BJ (cell line): ENCODE data around the gene ARHGEF10L. TPM values are rescaled to one million over a fixed set of nuclear protein-coding genes. Genes with fewer than 3 reads are reported as not detected.
"Not testable (repeated sequence)": the region's sequence is repeated elsewhere in the genome, so short reads cannot be mapped to it uniquely, and the experiment has no call there.

Experiments
- CTCF ChIA-PET: fragments of 350-600 bp; formaldehyde crosslinking; extraction: SDS; loops from one replicate; lab custom pipeline; 2021; ENCODE audit warnings: antibody characterized with exemption, inconsistent platforms; lab: Yijun Ruan, JAX
- POLR2A ChIA-PET: fragments of 300-600 bp; sonication (Branson Sonifier 250); formaldehyde crosslinking; extraction: SDS; loops from one replicate; lab custom pipeline; 2021; ENCODE audit warnings: antibody characterized with exemption; lab: Charles Lee
- DNase-seq: peaks from one replicate; pipeline ENCODE4 v3.0.0-alpha.2; 2011; ENCODE audit warnings: low read depth
- H3K27me3 ChIP-seq: 2 replicates; pipeline ENCODE4 v1.6.0; 2011; ENCODE audit warnings: low read length; ENCODE audit not compliant: control insufficient read depth, insufficient read depth
- H3K36me3 ChIP-seq: 2 replicates; pipeline ENCODE4 v1.5.1; 2011; ENCODE audit warnings: low read length; ENCODE audit not compliant: control insufficient read depth, insufficient read depth
- H3K4me3 ChIP-seq: 2 replicates; pipeline ENCODE4 v1.5.1; 2011; ENCODE audit warnings: low read depth, mild to moderate bottlenecking, control low read depth, low read length
- CTCF ChIP-seq: IDR thresholded peaks from 2 replicates; pipeline ENCODE4 v1.5.1; 2011; ENCODE audit warnings: low read depth, mild to moderate bottlenecking, control low read depth, inconsistent platforms, low read length, moderate library complexity; ENCODE audit not compliant: insufficient read depth
- polyA plus RNA-seq: library from polyadenylated mRNA; depleted of rRNA; stranded (reverse); fragments of >200 nt; gene quantifications from 2 replicates; pipeline ENCODE4 v1.2.3, GENCODE V29; 2011

ARHGEF10L gene
- polyA plus RNA-seq, 1 experiment: 12.5 TPM

DNA sequence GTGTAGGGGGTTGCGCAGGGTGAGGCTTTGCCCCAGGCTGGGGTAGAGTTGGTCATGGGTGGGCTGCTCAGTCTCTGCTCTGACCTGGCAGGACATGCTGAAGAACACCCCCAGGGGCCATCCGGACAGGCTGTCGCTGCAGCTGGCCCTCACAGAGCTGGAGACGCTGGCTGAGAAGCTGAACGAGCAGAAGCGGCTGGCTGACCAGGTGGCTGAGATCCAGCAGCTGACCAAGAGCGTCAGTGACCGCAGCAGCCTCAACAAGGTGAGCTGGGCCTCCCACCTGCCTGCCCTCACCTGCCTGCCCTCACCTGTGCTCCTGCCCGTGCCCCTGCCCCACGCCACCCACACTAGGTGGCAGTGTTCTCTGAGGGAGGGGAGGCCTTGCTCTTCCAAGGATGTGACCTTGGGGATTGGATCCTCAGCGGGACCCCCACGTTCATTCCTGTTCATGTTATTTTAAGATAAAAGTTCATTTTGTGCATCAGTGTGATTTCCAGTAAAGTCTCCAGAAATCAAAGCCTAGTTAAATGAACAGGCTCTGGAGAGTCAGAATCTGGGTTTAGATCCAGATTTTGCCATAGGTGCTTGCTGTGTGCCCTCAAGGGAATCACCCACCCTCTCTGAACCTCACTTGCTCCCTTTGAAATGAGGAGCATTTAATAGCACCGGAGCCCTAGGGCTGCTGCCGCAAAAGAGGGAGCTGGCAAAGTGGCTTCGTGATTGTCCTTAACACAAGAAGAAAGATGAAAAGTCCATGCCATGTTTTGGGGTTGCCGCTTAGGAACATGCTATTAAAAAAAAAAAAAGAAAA is 87.9 kb downstream of the ARHGEF10L start:
- ChIA-PET CTCF (interaction anchor here (0.6 to 1.4 kb wide), 2 partner anchors 21 to 1469 kb away, joined by 3 to 4 read pairs; no protein-coding TSS in a partner anchor), POLR2A (no interaction called here)
- Histone ChIP-seq H3K27me3 (no peaks in the 10 kb centered on the region), H3K36me3 (peaks cover 15% of the 10 kb centered on the region), H3K4me3 (no peak overlapping the region)
- no peak for TF ChIP-seq CTCF
- DNase-seq: no peak

DNA sequence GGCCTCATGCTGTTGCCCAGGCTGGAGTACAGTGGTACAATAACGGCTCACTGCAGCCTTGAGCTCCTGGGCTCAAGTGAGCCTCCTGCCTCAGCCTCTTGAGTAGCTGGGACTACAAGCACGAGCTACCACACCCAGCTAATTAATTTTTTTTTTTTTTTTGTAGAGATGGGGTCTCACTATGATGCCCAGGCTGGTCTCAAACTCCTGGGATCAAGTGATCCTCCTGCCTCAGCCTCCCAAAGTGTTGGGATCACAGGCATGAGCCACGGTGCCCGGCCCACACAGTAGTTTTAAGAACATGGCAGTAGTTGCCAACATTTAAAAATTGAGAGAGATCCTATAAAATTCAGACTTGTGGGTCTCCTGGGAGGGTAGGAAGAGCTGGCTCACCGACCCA is 89.5 kb downstream of the ARHGEF10L start:
- POLR2A ChIA-PET, H3K27me3 ChIP-seq, H3K36me3 ChIP-seq, H3K4me3 ChIP-seq, DNase-seq: not testable (repeated sequence)
- CTCF ChIA-PET: interaction anchor here (0.6 to 1.8 kb wide), 3 partner anchors 59 to 201 kb away, joined by 3 to 6 read pairs (median 6); no protein-coding TSS in a partner anchor

DNA sequence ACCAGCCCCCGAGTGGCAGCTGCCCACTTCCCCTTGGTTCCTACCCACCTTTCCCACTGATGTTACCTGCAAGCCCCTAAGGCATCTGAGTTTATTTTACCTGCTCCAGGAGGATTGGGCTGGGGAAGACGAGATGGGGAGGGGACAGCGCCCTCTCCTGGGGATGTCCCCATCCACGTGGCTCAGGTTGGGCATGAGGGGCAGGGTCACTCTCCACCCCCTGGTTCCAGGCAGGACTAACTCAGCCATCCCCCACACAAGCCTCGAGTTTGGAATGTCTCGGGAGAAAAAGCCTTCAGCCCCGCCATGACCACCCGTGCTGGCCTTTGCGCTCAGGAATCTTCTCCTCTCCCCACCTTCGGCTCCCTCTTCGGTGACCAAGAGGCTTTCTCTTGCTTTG is 90.0 kb downstream of the ARHGEF10L start:
- ChIA-PET CTCF (interaction anchor here (1.8 kb wide), 1 partner anchor 135 kb away, joined by 6 read pairs; no protein-coding TSS in a partner anchor), POLR2A (no interaction called here)
- TF ChIP-seq CTCF: peak; percentile 27; the same call in 1 of the 2 replicates
- no peaks in the 10 kb centered on the region for H3K27me3 ChIP-seq
- no peak for DNase-seq
- H3K4me3 ChIP-seq: no peak overlapping the region
- H3K36me3 ChIP-seq: peaks cover 10% of the 10 kb centered on the region

DNA sequence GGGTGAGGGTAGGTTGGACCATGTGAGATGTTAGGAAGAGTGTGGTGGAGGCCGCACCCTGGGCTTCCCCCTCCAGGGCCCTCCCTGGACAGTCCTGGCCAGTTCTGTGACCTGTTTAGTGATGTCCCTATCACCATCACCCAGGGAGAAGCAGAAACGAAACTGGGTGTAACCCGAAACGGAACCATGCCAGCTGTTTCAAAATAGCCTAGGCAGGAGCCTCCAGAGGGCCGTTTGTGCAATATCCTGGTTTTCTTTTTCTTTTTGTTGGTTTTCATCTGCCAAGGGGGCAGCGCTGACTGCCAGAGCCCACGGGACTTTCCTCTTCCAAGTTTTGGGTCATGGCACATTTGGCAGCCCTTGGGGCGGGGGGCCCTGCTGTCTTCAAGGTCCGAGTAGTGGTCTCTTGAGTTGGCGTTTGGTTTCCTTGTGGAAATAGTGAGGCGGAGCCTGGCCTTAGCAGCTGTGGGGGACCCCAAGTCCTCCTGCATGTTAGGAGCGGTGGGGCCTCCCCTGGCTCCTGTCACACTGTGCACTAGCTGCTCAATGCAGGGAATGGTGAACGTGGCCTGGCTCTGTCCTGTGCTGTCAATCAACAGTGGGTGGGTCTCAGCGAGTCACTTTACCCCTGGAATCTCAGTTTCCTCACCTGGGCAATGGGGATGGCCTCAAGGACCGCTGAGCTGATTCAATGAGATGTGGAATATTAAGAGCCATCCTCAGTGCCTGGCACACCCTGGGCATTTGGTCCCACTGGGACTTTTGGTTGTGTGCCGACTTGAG is 90.7 kb downstream of the ARHGEF10L start:
- Histone ChIP-seq H3K36me3 (peaks cover 16% of the 10 kb centered on the region), H3K4me3 (no peak overlapping the region), H3K27me3 (no peaks in the 10 kb centered on the region)
- DNase-seq: no peak
- TF ChIP-seq CTCF: no peak
- ChIA-PET CTCF (interaction anchor here (1.1 to 1.8 kb wide), 2 partner anchors 23 to 136 kb away, joined by 5 to 6 read pairs; no protein-coding TSS in a partner anchor), POLR2A (no interaction called here)

DNA sequence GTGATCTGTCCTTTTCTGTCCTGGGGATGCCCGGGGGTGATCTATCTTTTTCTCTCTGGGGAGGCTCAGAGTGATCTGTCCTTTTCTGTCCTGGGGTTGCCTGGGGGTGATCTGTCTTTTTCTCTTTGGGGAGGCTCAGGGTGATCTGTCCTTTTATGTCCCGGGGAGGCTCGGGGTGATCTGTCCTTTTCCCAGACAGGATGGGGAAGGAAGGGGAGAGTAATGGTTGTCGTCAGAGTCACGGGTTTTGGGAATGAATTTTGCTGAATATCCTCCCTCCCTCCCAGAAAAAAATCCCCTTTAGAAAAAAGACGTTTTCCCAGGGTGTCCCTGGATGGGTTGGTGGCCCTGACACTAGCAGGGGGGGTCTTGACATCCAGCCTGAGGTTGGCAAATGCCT is 91.5 kb downstream of the ARHGEF10L start:
- H3K27me3 ChIP-seq: no peaks in the 10 kb centered on the region
- peaks cover 18% of the 10 kb centered on the region for H3K36me3 ChIP-seq
- POLR2A ChIA-PET: no interaction called here
- no peak for DNase-seq
- CTCF ChIA-PET: interaction anchor here (1.1 kb wide), 1 partner anchor 24 kb away, joined by 5 read pairs; no protein-coding TSS in a partner anchor
- TF ChIP-seq CTCF: no peak
- H3K4me3 ChIP-seq: no peak overlapping the region
